NCI-H2171 (cell line): Measurements from ENCODE around the gene OR6C6.
"Not testable (repeated sequence)": the region's sequence is repeated elsewhere in the genome, so short reads cannot be mapped to it uniquely, and the experiment has no call there.

Source experiments
- DNase-seq: peaks from one replicate; lab custom pipeline; 2025; lab: John Stamatoyannopoulos, UW

The OR6C6 gene

GRCh38 chr12:55296469-55296868 is at the start of gene OR6C6:
Gene OR6C6 (minus strand): TSS chr12:55296569. CDS start chr12:55295232, 1,337 bp downstream.
- no peak for DNase-seq

- DNase-seq = no peak
Measured at GRCh38 chr12:55336002-55336401, 39.6 kb upstream of the OR6C6 start.

GRCh38 chr12:55330446-55330845 is 34.1 kb upstream of the OR6C6 start, which contains the start of gene OR6C3:
Gene OR6C3 (plus strand): TSS chr12:55330746. CDS start chr12:55331701, 955 bp downstream.
- no peak for DNase-seq

GRCh38 chr12:55325801-55326200 is 29.4 kb upstream of the OR6C6 start:
- not testable (repeated sequence) for DNase-seq

GRCh38 chr12:55320201-55320600 is 23.8 kb upstream of the OR6C6 start:
- no peak for DNase-seq

- DNase-seq = no peak
Measured at GRCh38 chr12:55314043-55314442, 17.7 kb upstream of the OR6C6 start, which contains the start of gene OR6C1. Gene OR6C1 (plus strand): TSS chr12:55314343. CDS start chr12:55320600, 6,257 bp downstream.

- DNase-seq = no peak
Measured at GRCh38 chr12:55289999-55290398, 6.4 kb downstream of the OR6C6 start.

- no peak for DNase-seq
Measured at GRCh38 chr12:55280991-55281390, 15.4 kb downstream of the OR6C6 start.

- DNase-seq = peak; percentile 36
Measured at GRCh38 chr12:55258303-55258702, 38.1 kb downstream of the OR6C6 start.

GRCh38 chr12:55256831-55257230 is 39.5 kb downstream of the OR6C6 start:
- DNase-seq = no peak

GRCh38 chr12:55253281-55253680 is 43.1 kb downstream of the OR6C6 start:
- DNase-seq = no peak

- no peak for DNase-seq
Measured at GRCh38 chr12:55250944-55251343, 45.4 kb downstream of the OR6C6 start.

GRCh38 chr12:55246159-55246558 is 50.2 kb downstream of the OR6C6 start:
- DNase-seq = no peak

- no peak for DNase-seq
Measured at GRCh38 chr12:55244309-55244708, 52.1 kb downstream of the OR6C6 start, which contains the start of gene OR6C74. Gene OR6C74 (plus strand): TSS chr12:55244609. CDS start chr12:55247288, 2,679 bp downstream.
